GM23248 (cell line): ENCODE measurements around the gene PCED1B. TPM values are rescaled to one million over a fixed set of nuclear protein-coding genes. Genes with fewer than 3 reads are reported as not detected.

Experiments
- DNase-seq: peaks from one replicate; pipeline ENCODE4 v3.0.0-alpha.2; 2015
- H2AFZ ChIP-seq: fragments of 200-600 bp; sonication (generic); 2 replicates; pipeline ENCODE4 v1.6.1; 2016; ENCODE audit warnings: antibody characterized with exemption
- H3F3A ChIP-seq: fragments of 200-600 bp; sonication (generic); 2 replicates; pipeline ENCODE4 v1.6.1; 2016; ENCODE audit warnings: mild to moderate bottlenecking, antibody characterized with exemption, mixed run types; ENCODE audit not compliant: insufficient read depth
- H3K27ac ChIP-seq: fragments of 200-600 bp; sonication (generic); 2 replicates; pipeline ENCODE4 v1.5.1; 2016; ENCODE audit warnings: mild to moderate bottlenecking
- H3K27me3 ChIP-seq: fragments of 200-600 bp; sonication (generic); replicated peaks from 2 replicates; pipeline ENCODE4 v1.6.1; 2016; ENCODE audit warnings: mild to moderate bottlenecking; ENCODE audit not compliant: insufficient read depth
- H3K36me3 ChIP-seq: fragments of 200-600 bp; sonication (generic); 2 replicates; pipeline ENCODE4 v1.6.1; 2016; ENCODE audit warnings: low read depth, mild to moderate bottlenecking
- H3K4me1 ChIP-seq: fragments of 200-600 bp; sonication (generic); 2 replicates; pipeline ENCODE4 v1.6.1; 2016; ENCODE audit warnings: mild to moderate bottlenecking; ENCODE audit not compliant: insufficient read depth
- H3K4me2 ChIP-seq: fragments of 200-600 bp; sonication (generic); one replicate; pipeline ENCODE4 v1.6.1; 2016; ENCODE audit warnings: mild to moderate bottlenecking; ENCODE audit not compliant: unreplicated experiment
- H3K4me3 ChIP-seq: fragments of 200-600 bp; sonication (generic); 2 replicates; pipeline ENCODE4 v1.5.1; 2016; ENCODE audit warnings: mild to moderate bottlenecking
- H3K79me2 ChIP-seq: fragments of 200-600 bp; sonication (generic); 2 replicates; pipeline ENCODE4 v1.6.1; 2016; ENCODE audit warnings: mild to moderate bottlenecking; ENCODE audit not compliant: insufficient read depth
- H3K9ac ChIP-seq: fragments of 200-600 bp; sonication (generic); 2 replicates; pipeline ENCODE4 v1.6.1; 2016; ENCODE audit warnings: mild to moderate bottlenecking
- H3K9me2 ChIP-seq: fragments of 200-600 bp; sonication (generic); 2 replicates; pipeline ENCODE4 v1.6.1; 2016; ENCODE audit warnings: mixed run types, mild to moderate bottlenecking, moderate library complexity; ENCODE audit not compliant: insufficient read depth
- H3K9me3 ChIP-seq: fragments of 200-600 bp; sonication (generic); one replicate; pipeline ENCODE4 v1.6.1; 2017; ENCODE audit warnings: low read depth
- H4K20me1 ChIP-seq: fragments of 200-600 bp; sonication (generic); 2 replicates; pipeline ENCODE4 v1.6.0; 2016; ENCODE audit not compliant: insufficient read depth
- EZH2 ChIP-seq: fragments of 200-600 bp; sonication (generic); IDR thresholded peaks from 2 replicates; pipeline ENCODE4 v1.6.1; 2018; ENCODE audit warnings: antibody characterized with exemption, mild to moderate bottlenecking; ENCODE audit not compliant: insufficient read depth, poor library complexity, severe bottlenecking
- EZH2phosphoT487 ChIP-seq: fragments of 200-600 bp; sonication (generic); IDR thresholded peaks from 2 replicates; pipeline ENCODE4 v1.6.1; 2018; ENCODE audit warnings: antibody characterized with exemption, moderate library complexity, mild to moderate bottlenecking, low read depth; ENCODE audit not compliant: insufficient read depth
- WGBS, 2 experiments: methylation state at CpG; one replicate each; pipeline ENCODE4 v1.1.6; 2015 to 2017; ENCODE audit warnings: low lambda C conversion rate in 2 of 2, low coverage in 1 of 2; ENCODE audit errors: missing lambda C conversion rate in 2 of 2; 5-methylcytosine and 5-hydroxymethylcytosine counted together
- in situ Hi-C: fragments of 300-500 bp; cut with MboI; formaldehyde crosslinking; loops from 2 replicates; pipeline ENCODE4 v1.15.0; 2020
- polyA plus RNA-seq: library from polyadenylated mRNA; unstranded; fragments of >200 nt; fragmentation: Nextera tagmentation; extraction: Ambion mirVana; gene quantifications from 2 replicates; pipeline ENCODE4 v1.2.1, GENCODE V29; 2016
- total RNA-seq: library from RNA; depleted of rRNA; stranded (reverse); fragments of >200 nt; shearing (Covaris generic); gene quantifications from 2 replicates; pipeline ENCODE4 v1.2.3, GENCODE V29; 2014; rRNA removed

Gene PCED1B
- total RNA-seq (2.9 and 3.5 TPM in 2 replicates), polyA plus RNA-seq (2.7 and 3.6 TPM in 2 replicates)

- peak within 1 kb of the TSS; percentile 74 for H3K27ac ChIP-seq
- H2AFZ ChIP-seq: peak within 1 kb of the TSS; percentile 89
- H4K20me1 ChIP-seq: no peaks in the 10 kb centered on the region
- WGBS, 2 experiments: 0 to 2% methylated on average over 33 of the region's 58 CpGs
- H3K9me3 ChIP-seq: no peaks in the 10 kb centered on the region
- peaks cover 44% of the 10 kb centered on the region for H3K4me1 ChIP-seq
- peak within 1 kb of the TSS; percentile 84 for H3K4me3 ChIP-seq
- peak within 1 kb of the TSS; percentile 97 for H3K4me2 ChIP-seq
- peaks cover 22% of the 10 kb centered on the region for H3K79me2 ChIP-seq
- H3K36me3 ChIP-seq: no peaks in the 10 kb centered on the region
- no peaks in the 10 kb centered on the region for H3K9me2 ChIP-seq
- DNase-seq: peak; percentile 85
- in situ Hi-C loops: no loop called here
- H3F3A ChIP-seq: peaks cover 31% of the 10 kb centered on the region
- H3K9ac ChIP-seq: peak within 1 kb of the TSS; percentile 81
- H3K27me3 ChIP-seq: no peaks in the 10 kb centered on the region
- TF ChIP-seq EZH2 (no peak), EZH2phosphoT487 (no peak)
Measured at GRCh38 chr12:47079468-47079980, at the start of gene PCED1B, which contains the start of gene AMIGO2. Gene PCED1B (plus strand): TSS chr12:47079621. CDS start chr12:47235064, 155,443 bp downstream. Gene AMIGO2 (minus strand): TSS chr12:47079959. CDS start chr12:47079002, 957 bp downstream.

GRCh38 chr12:47029903-47030302, 49.5 kb upstream of the PCED1B start:
- Histone ChIP-seq H3K9me2 (no peaks in the 10 kb centered on the region), H3K9me3 (no peaks in the 10 kb centered on the region), H3K4me2 (no peak overlapping the region), H3K36me3 (no peaks in the 10 kb centered on the region), H3K9ac (no peak overlapping the region), H4K20me1 (no peaks in the 10 kb centered on the region), H3K79me2 (no peaks in the 10 kb centered on the region), H3K4me1 (peaks cover 8% of the 10 kb centered on the region), H3K4me3 (no peak overlapping the region), H3F3A (no peaks in the 10 kb centered on the region), H3K27ac (no peak overlapping the region), H3K27me3 (no peaks in the 10 kb centered on the region), H2AFZ (no peak overlapping the region)
- in situ Hi-C loops: loop anchor here (10.0 kb wide), 2 partner anchors 275 to 635 kb away; no protein-coding TSS in a partner anchor
- WGBS, 2 experiments: 99 to 100% methylated on average over 2 of the region's 2 CpGs
- no peak for DNase-seq
- TF ChIP-seq EZH2phosphoT487: no peak
- no peak for TF ChIP-seq EZH2

- no peaks in the 10 kb centered on the region for H3K36me3 ChIP-seq
- no peak overlapping the region for H3K4me2 ChIP-seq
- H3K9ac ChIP-seq: no peak overlapping the region
- no peak for TF ChIP-seq EZH2phosphoT487
- TF ChIP-seq EZH2: no peak
- H3K4me3 ChIP-seq: no peak overlapping the region
- in situ Hi-C loops: loop anchor here (10.0 kb wide), 2 partner anchors 272 to 632 kb away; no protein-coding TSS in a partner anchor
- peaks cover 8% of the 10 kb centered on the region for H3K4me1 ChIP-seq
- H3K9me2 ChIP-seq: no peaks in the 10 kb centered on the region
- 2 to 14% methylated on average over 1 of the region's 1 CpG for WGBS, 2 experiments
- H3K27me3 ChIP-seq: no peaks in the 10 kb centered on the region
- DNase-seq: peak; percentile 81
- H2AFZ ChIP-seq: 0 out of 2 replicates have a peak overlapping the region, but pooled peaks have one; percentile 12
- H4K20me1 ChIP-seq: no peaks in the 10 kb centered on the region
- no peak overlapping the region for H3K27ac ChIP-seq
- no peaks in the 10 kb centered on the region for H3K9me3 ChIP-seq
- no peaks in the 10 kb centered on the region for H3F3A ChIP-seq
- no peaks in the 10 kb centered on the region for H3K79me2 ChIP-seq
Measured at GRCh38 chr12:47032644-47033043, 46.8 kb upstream of the PCED1B start.

GRCh38 chr12:47033081-47033480, 46.3 kb upstream of the PCED1B start:
- TF ChIP-seq EZH2 (no peak), EZH2phosphoT487 (no peak)
- in situ Hi-C loops: loop anchor here (10.0 kb wide), 2 partner anchors 272 to 632 kb away; no protein-coding TSS in a partner anchor
- DNase-seq: peak; percentile 54
- H2AFZ ChIP-seq: 0 out of 2 replicates have a peak overlapping the region, but pooled peaks have one; percentile 12
- 13 to 16% methylated on average over 5 of the region's 5 CpGs for WGBS, 2 experiments
- H3K9ac ChIP-seq: no peak overlapping the region
- H3K9me3 ChIP-seq: no peaks in the 10 kb centered on the region
- no peak overlapping the region for H3K27ac ChIP-seq
- no peaks in the 10 kb centered on the region for H3K79me2 ChIP-seq
- H3K4me1 ChIP-seq: peaks cover 8% of the 10 kb centered on the region
- no peaks in the 10 kb centered on the region for H4K20me1 ChIP-seq
- no peaks in the 10 kb centered on the region for H3K9me2 ChIP-seq
- H3K4me2 ChIP-seq: no peak overlapping the region
- no peaks in the 10 kb centered on the region for H3K27me3 ChIP-seq
- no peaks in the 10 kb centered on the region for H3K36me3 ChIP-seq
- no peak overlapping the region for H3K4me3 ChIP-seq
- H3F3A ChIP-seq: no peaks in the 10 kb centered on the region
